Naive thymus-derived CD8-positive, alpha-beta T cell (primary cell): Measurements from ENCODE around the gene PNPLA7. TPM values are rescaled to one million over a fixed set of nuclear protein-coding genes. Genes with fewer than 3 reads are reported as not detected.
A peak's percentile ranks its signal among the peaks of the same experiment; 100 is the strongest.
"Not testable (repeated sequence)": the region's sequence is repeated elsewhere in the genome, so short reads cannot be mapped to it uniquely, and the experiment has no call there.

Source experiments
- ATAC-seq, 2 donors: fragments of 150-1000 bp; cut with Tn5 transposase in 1 of 2; sonication (Bioruptor Pico), chemical (Tn5 transposase) in 1 of 2; 1 replicate in 1 of 2; 2 replicates in 1 of 2; pipeline ENCODE4 v1.10.0; 2021; ENCODE audit warnings: mild to moderate bottlenecking in 2 of 2, moderate library complexity in 2 of 2
- POLR2A ChIA-PET: fragments of 350-600 bp; sonication (Branson Sonifier 250); formaldehyde crosslinking; loops from one replicate; lab custom pipeline; 2021; ENCODE audit warnings: antibody characterized with exemption; lab: Charles Lee
- DNase-seq, 10 donors: peaks; one replicate each; pipeline versions ENCODE4 v3.0.0 to v3.0.0-alpha.2; 2020 to 2022
- H3K27ac Mint-ChIP-seq, 10 donors: one replicate each; pipeline ENCODE4 v1.8.0; 2020 to 2022; ENCODE audit warnings: mild to moderate bottlenecking in 10 of 10, mixed read lengths in 10 of 10, moderate library complexity in 4 of 10, inconsistent platforms in 1 of 10
- H3K27me3 Mint-ChIP-seq, 5 donors: one replicate each; pipeline ENCODE4 v1.8.0; 2021 to 2022; ENCODE audit warnings: mixed read lengths in 5 of 5
- H3K36me3 Mint-ChIP-seq, 3 donors: one replicate each; pipeline ENCODE4 v1.8.0; 2020 to 2022; ENCODE audit warnings: mixed read lengths in 3 of 3, mild to moderate bottlenecking in 2 of 3, inconsistent platforms in 1 of 3
- H3K4me1 Mint-ChIP-seq, 4 donors: one replicate each; pipeline ENCODE4 v1.8.0; 2021 to 2022; ENCODE audit warnings: mixed read lengths in 4 of 4
- H3K4me3 Mint-ChIP-seq, 10 donors: one replicate each; pipeline ENCODE4 v1.8.0; 2020 to 2022; ENCODE audit warnings: mild to moderate bottlenecking in 10 of 10, mixed read lengths in 10 of 10, moderate library complexity in 6 of 10, inconsistent platforms in 1 of 10
- H3K9me3 Mint-ChIP-seq, 9 donors: one replicate each; pipeline ENCODE4 v1.8.0; 2020 to 2022; ENCODE audit warnings: mixed read lengths in 9 of 9, mild to moderate bottlenecking in 3 of 9, inconsistent platforms in 1 of 9, moderate library complexity in 1 of 9
- polyA plus RNA-seq, 3 donors: library from polyadenylated mRNA; unstranded; fragments of 300-500 nt; fragmentation: Illumina TruSeq; gene quantifications; one replicate each; pipeline ENCODE4 v1.2.3, GENCODE V29; 2021
- total RNA-seq, 8 experiments: library from RNA in 2 of 8; stranded (reverse) in 2 of 8; gene quantifications; one replicate each; pipeline ENCODE4 v1.2.3 and lab custom pipeline; 2021 to 2026

PNPLA7 gene
- total and polyA plus RNA-seq, 5 experiments from 2014 or later: 1.2 to 15.7 (median 2.3) TPM

DNA sequence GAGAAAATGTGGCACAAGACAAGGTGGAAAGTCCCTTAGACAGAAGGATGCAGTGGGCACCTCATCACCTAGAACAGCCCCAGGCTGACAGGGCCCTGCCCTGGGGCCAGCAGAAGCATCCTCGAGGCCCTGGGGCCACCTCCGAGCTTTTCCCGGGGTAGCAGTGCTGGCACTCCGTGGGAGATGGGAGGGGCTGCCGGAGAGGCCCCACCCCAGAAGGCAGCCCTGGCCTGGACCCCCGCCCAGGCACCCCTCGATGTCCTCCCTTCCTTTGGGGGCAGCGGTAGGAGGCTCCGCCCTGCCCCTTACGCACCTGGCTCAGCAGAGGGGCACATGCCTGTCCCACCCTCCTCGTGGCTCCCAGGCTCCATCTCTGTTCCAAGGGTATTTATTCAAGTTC is 73.3 kb downstream of the PNPLA7 start:
- no peak overlapping the region for H3K4me3 Mint-ChIP-seq
- H3K4me1 Mint-ChIP-seq: peaks cover 0 to 4% (median 1%) of the 10 kb centered on the region in 4 donors
- H3K27me3 Mint-ChIP-seq: no peaks in the 10 kb centered on the region
- no peak for DNase-seq
- peaks cover 6 to 32% (median 20%) of the 10 kb centered on the region in 9 donors for H3K9me3 Mint-ChIP-seq
- POLR2A ChIA-PET: interaction anchor here (0.9 kb wide), 1 partner anchor 14 kb away, joined by 3 read pairs; no protein-coding TSS in a partner anchor
- ATAC-seq: no peak
- H3K36me3 Mint-ChIP-seq: peaks cover 0 to 21% (median 15%) of the 10 kb centered on the region in 3 donors
- H3K27ac Mint-ChIP-seq: no peak overlapping the region

DNA sequence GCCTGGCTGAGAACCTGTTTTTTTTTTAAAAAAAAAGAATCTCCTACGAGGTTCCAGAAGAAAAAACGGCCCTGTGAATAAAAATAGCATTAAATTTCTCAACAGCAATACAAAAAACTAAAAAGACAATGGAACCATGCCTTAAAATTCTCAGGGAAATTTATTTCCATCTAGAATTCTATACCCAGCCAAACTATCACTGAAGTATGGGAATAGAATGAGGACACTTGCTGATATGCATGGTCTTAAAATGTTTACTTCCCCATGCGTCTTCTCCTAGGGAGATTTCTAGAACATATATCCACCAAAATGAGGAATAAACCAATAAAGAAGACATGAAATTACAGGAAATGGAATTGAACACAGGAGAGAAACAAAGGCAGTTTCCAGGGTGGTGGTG is 74.5 kb downstream of the PNPLA7 start:
- POLR2A ChIA-PET: no interaction called here
- Mint-ChIP-seq H3K4me1 (peaks cover 3 to 6% (median 4%) of the 10 kb centered on the region in 4 donors), H3K9me3 (peaks cover 6 to 36% (median 23%) of the 10 kb centered on the region in 9 donors), H3K27me3 (peaks cover 0 to 2% (median 0%) of the 10 kb centered on the region in 5 donors), H3K27ac (no peak overlapping the region), H3K4me3 (no peak overlapping the region), H3K36me3 (peaks cover 0 to 21% (median 15%) of the 10 kb centered on the region in 3 donors)
- no peak for ATAC-seq
- DNase-seq: no peak

DNA sequence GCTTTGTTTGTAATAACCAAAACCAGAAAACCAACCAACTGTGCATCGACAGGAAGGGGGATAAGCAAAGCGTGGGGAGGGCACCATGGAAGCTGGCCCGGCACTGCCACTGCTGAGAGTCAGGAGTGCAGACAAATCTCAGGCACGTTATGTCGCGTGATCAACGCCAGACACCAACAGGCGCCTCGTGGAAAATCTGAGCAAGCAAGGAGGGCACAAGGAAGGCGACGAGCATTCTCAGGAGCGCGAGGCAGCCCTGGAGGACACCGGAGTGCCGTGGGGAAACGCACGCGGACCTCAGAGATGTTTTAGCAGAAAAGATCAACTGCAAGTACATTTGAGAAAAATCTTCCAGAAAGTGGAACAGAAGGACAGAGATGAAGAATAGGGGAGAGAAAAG is 75.9 kb downstream of the PNPLA7 start:
- H3K4me1 Mint-ChIP-seq: peaks cover 7 to 9% (median 8%) of the 10 kb centered on the region in 4 donors
- no peak for ATAC-seq
- peak in 1 of 10 donors; percentile 45 for DNase-seq
- peak overlapping the region in 1 of 10 donors; percentile 83 for H3K27ac Mint-ChIP-seq
- H3K27me3 Mint-ChIP-seq: peaks cover 0 to 4% (median 0%) of the 10 kb centered on the region in 5 donors
- H3K4me3 Mint-ChIP-seq: no peak overlapping the region
- peaks cover 0 to 21% (median 15%) of the 10 kb centered on the region in 3 donors for H3K36me3 Mint-ChIP-seq
- POLR2A ChIA-PET: interaction anchor here (0.5 kb wide), 1 partner anchor 217 kb away, joined by 3 read pairs; no protein-coding TSS in a partner anchor
- H3K9me3 Mint-ChIP-seq: peaks cover 6 to 36% (median 23%) of the 10 kb centered on the region in 9 donors

- DNase-seq (no peak), ATAC-seq (peak in 1 of 2 donors; percentile 63)
- H3K4me1 Mint-ChIP-seq: peaks cover 8 to 18% (median 9%) of the 10 kb centered on the region in 4 donors
- H3K36me3 Mint-ChIP-seq: peaks cover 0 to 14% (median 10%) of the 10 kb centered on the region in 3 donors
- H3K4me3 Mint-ChIP-seq: peak overlapping the region in 3 of 10 donors; percentile 20 to 58 (median 58)
- POLR2A ChIA-PET: interaction anchor here (0.6 to 0.7 kb wide), 2 partner anchors 40 to 210 kb away, joined by 3 to 4 read pairs; no protein-coding TSS in a partner anchor
- H3K9me3 Mint-ChIP-seq: peaks cover 2 to 29% (median 18%) of the 10 kb centered on the region in 9 donors
- peaks cover 0 to 8% (median 0%) of the 10 kb centered on the region in 5 donors for H3K27me3 Mint-ChIP-seq
- H3K27ac Mint-ChIP-seq: peak overlapping the region in 2 of 10 donors; percentile 3 to 49
Observed at GRCh38 chr9:137470785-137471184, 79.4 kb downstream of the PNPLA7 start.

GRCh38 chr9:137467896-137468295 is 82.3 kb downstream of the PNPLA7 start:
- DNase-seq (no peak), ATAC-seq (no peak)
- peaks cover 0 to 7% (median 0%) of the 10 kb centered on the region in 9 donors for H3K9me3 Mint-ChIP-seq
- peaks cover 10 to 24% (median 14%) of the 10 kb centered on the region in 4 donors for H3K4me1 Mint-ChIP-seq
- H3K36me3 Mint-ChIP-seq: peaks cover 0 to 2% (median 2%) of the 10 kb centered on the region in 3 donors
- POLR2A ChIA-PET: no interaction called here
- H3K27ac Mint-ChIP-seq: no peak overlapping the region
- H3K27me3 Mint-ChIP-seq: peaks cover 0 to 8% (median 0%) of the 10 kb centered on the region in 5 donors
- no peak overlapping the region for H3K4me3 Mint-ChIP-seq

GRCh38 chr9:137467161-137467581 is 83.0 kb downstream of the PNPLA7 start:
- Mint-ChIP-seq H3K4me1 (peaks cover 12 to 29% (median 15%) of the 10 kb centered on the region in 4 donors), H3K4me3 (no peak overlapping the region), H3K27me3 (peaks cover 0 to 8% (median 0%) of the 10 kb centered on the region in 5 donors), H3K36me3 (peaks cover 0 to 2% (median 0%) of the 10 kb centered on the region in 3 donors), H3K27ac (peak overlapping the region in 1 of 10 donors; percentile 70), H3K9me3 (peaks cover 0 to 4% (median 0%) of the 10 kb centered on the region in 9 donors)
- POLR2A ChIA-PET: no interaction called here
- DNase-seq (no peak), ATAC-seq (no peak)

- peak in 1 of 10 donors; percentile 59 for DNase-seq
- ATAC-seq, H3K27me3 Mint-ChIP-seq, H3K9me3 Mint-ChIP-seq, H3K36me3 Mint-ChIP-seq, POLR2A ChIA-PET: not testable (repeated sequence)
- Mint-ChIP-seq H3K4me1 (peaks cover 10 to 33% (median 18%) of the 10 kb centered on the region in 4 donors), H3K4me3 (peak overlapping the region in 2 of 10 donors; percentile 26 to 31), H3K27ac (peak overlapping the region in 3 of 10 donors; percentile 40 to 70 (median 65))
Observed at GRCh38 chr9:137466389-137467085, 83.7 kb downstream of the PNPLA7 start.

GRCh38 chr9:137465720-137466388 is 84.3 kb downstream of the PNPLA7 start:
- Mint-ChIP-seq H3K4me3 (peak overlapping the region in 3 of 10 donors; percentile 15 to 49 (median 15)), H3K9me3 (no peaks in the 10 kb centered on the region), H3K4me1 (peaks cover 8 to 38% (median 18%) of the 10 kb centered on the region in 4 donors), H3K27me3 (peaks cover 0 to 8% (median 0%) of the 10 kb centered on the region in 5 donors), H3K36me3 (peaks cover 0 to 2% (median 0%) of the 10 kb centered on the region in 3 donors), H3K27ac (peak overlapping the region in 5 of 10 donors; percentile 20 to 65 (median 49))
- ATAC-seq: no peak
- DNase-seq: no peak
- POLR2A ChIA-PET: no interaction called here

- Mint-ChIP-seq H3K9me3 (no peaks in the 10 kb centered on the region), H3K4me3 (no peak overlapping the region), H3K27me3 (peaks cover 0 to 7% (median 0%) of the 10 kb centered on the region in 5 donors), H3K36me3 (peaks cover 0 to 2% (median 0%) of the 10 kb centered on the region in 3 donors), H3K27ac (no peak overlapping the region), H3K4me1 (peaks cover 6 to 40% (median 16%) of the 10 kb centered on the region in 4 donors)
- POLR2A ChIA-PET: no interaction called here
- DNase-seq (peak in 1 of 10 donors; percentile 52), ATAC-seq (no peak)
Observed at GRCh38 chr9:137465000-137465719, 85.0 kb downstream of the PNPLA7 start.

- POLR2A ChIA-PET: no interaction called here
- peak in 1 of 10 donors; percentile 61 for DNase-seq
- peaks cover 0 to 2% (median 0%) of the 10 kb centered on the region in 3 donors for H3K36me3 Mint-ChIP-seq
- ATAC-seq: no peak
- H3K4me1 Mint-ChIP-seq: peaks cover 6 to 44% (median 22%) of the 10 kb centered on the region in 4 donors
- peak overlapping the region in 1 of 10 donors; percentile 24 for H3K4me3 Mint-ChIP-seq
- no peaks in the 10 kb centered on the region for H3K9me3 Mint-ChIP-seq
- peaks cover 0 to 4% (median 0%) of the 10 kb centered on the region in 5 donors for H3K27me3 Mint-ChIP-seq
- peak overlapping the region in 4 of 10 donors; percentile 7 to 59 (median 40) for H3K27ac Mint-ChIP-seq
Observed at GRCh38 chr9:137464291-137464999, 85.8 kb downstream of the PNPLA7 start.

- H3K9me3 Mint-ChIP-seq: no peaks in the 10 kb centered on the region
- H3K4me3 Mint-ChIP-seq: peak overlapping the region in 3 of 10 donors; percentile 7 to 24 (median 8)
- DNase-seq (peak in 1 of 10 donors; percentile 61), ATAC-seq (no peak)
- POLR2A ChIA-PET: interaction anchor here (0.5 kb wide), 1 partner anchor 12 kb away, joined by 3 read pairs; no protein-coding TSS in a partner anchor
- H3K27ac Mint-ChIP-seq: peak overlapping the region in 7 of 10 donors; percentile 7 to 69 (median 41)
- H3K4me1 Mint-ChIP-seq: peaks cover 6 to 41% (median 23%) of the 10 kb centered on the region in 4 donors
- H3K27me3 Mint-ChIP-seq: peaks cover 0 to 4% (median 0%) of the 10 kb centered on the region in 5 donors
- H3K36me3 Mint-ChIP-seq: peaks cover 0 to 2% (median 0%) of the 10 kb centered on the region in 3 donors
Observed at GRCh38 chr9:137463931-137464290, 86.3 kb downstream of the PNPLA7 start.
